ENCODE measurements around the gene SAXO2. TPM values are rescaled to one million over a fixed set of nuclear protein-coding genes. Genes with fewer than 3 reads are reported as not detected.
A peak's percentile ranks its signal among the peaks of the same experiment; 100 is the strongest.
"Not testable (repeated sequence)": the region's sequence is repeated elsewhere in the genome, so short reads cannot be mapped to it uniquely, and the experiment has no call there.

The SAXO2 gene
- total and polyA plus RNA-seq, 10 of the 15 experiments (the other 5 are each of a cell fraction or from before 2014, with no cell fraction given) = 0.06 to 2.3 (median 1.4) TPM

- WGBS (ENCODE audit: insufficient coverage, insufficient replicate concordance, low lambda C conversion rate, missing lambda C conversion rate) = 0% methylated on average over 4 of the region's 4 CpGs
- FAIRE-seq = peak; percentile 96
- H3K4me1 ChIP-seq (ENCODE audit: control insufficient read depth, insufficient read depth, low read length) = peaks cover 17% of the 10 kb centered on the region
- in situ Hi-C loops (cut with MboI); H3K4me3 ChIP-seq; H3K9me3 ChIP-seq (replicated peaks; ENCODE audit: control insufficient read depth, insufficient read depth, low read length); CTCF ChIA-PET; RAD21 ChIA-PET (ENCODE audit: unreplicated experiment); BruUV-seq (replicated peaks); H3K9ac ChIP-seq (ENCODE audit: control insufficient read depth, insufficient read depth, low read length); H3K79me2 ChIP-seq (ENCODE audit: control insufficient read depth, insufficient read depth, low read length); H4K20me1 ChIP-seq (ENCODE audit: control insufficient read depth, insufficient read depth); H2AFZ ChIP-seq (ENCODE audit: control insufficient read depth, low read depth, low read length); H3K36me3 ChIP-seq (ENCODE audit: control insufficient read depth in 2 of 2, insufficient read depth in 2 of 2, low read length in 1 of 2); H3K27me3 ChIP-seq (replicated peaks in 1 of 2; ENCODE audit: control insufficient read depth in 2 of 2, insufficient read depth in 2 of 2, low read length in 1 of 2): not testable (repeated sequence)
- ChIA-PET POLR2A (interaction anchor here (1.4 kb wide), 1 partner anchor 24 kb away, joined by 4 read pairs; the partner anchor contains the start of genes EFL1 and SAXO2), SMC1A (ENCODE audit: uncharacterized antibody, unreplicated experiment) (interaction anchor here (2.3 kb wide), 1 partner anchor 19 kb away, joined by 5 read pairs; no protein-coding TSS in a partner anchor)
- intact Hi-C loops (cut with micrococcal nuclease; ENCODE audit: unreplicated experiment) = loop anchor here (2.0 to 10.0 kb wide), 2 partner anchors 24 to 48 kb away; partner anchors contain the start of genes EFL1 and SAXO2
- peak overlapping the region; percentile 13; the same call in 1 of the 2 replicates for H3K4me2 ChIP-seq (ENCODE audit: control insufficient read depth, insufficient read depth)
- peak; percentile 95 for ATAC-seq
- DNase-seq (ENCODE audit: low read depth, low spot score) = peak; percentile 88
- peak overlapping the region; percentile 80 for H3K27ac ChIP-seq (ENCODE audit: control insufficient read depth, insufficient read depth)
- TF ChIP-seq IRF4 (IDR thresholded peaks at IDR 0.05; ENCODE audit: low read depth, low read length) (0 out of 2 replicates have a peak, but pooled peaks have one; percentile 39), POU2F2 (IDR thresholded peaks at IDR 0.05; ENCODE audit: borderline replicate concordance, low read depth, low read length) (peak; percentile 58; the same call in 1 of the 3 replicates), TCF7 (IDR thresholded peaks at IDR 0.05; ENCODE audit: borderline replicate concordance) (peak; percentile 77; the same call in 1 of the 2 replicates), RUNX3 (IDR thresholded peaks at IDR 0.05; ENCODE audit: low read length) (peak; percentile 82), PKNOX1 (IDR thresholded peaks at IDR 0.05) (peak; percentile 96), PAX5 (IDR thresholded peaks at IDR 0.05; ENCODE audit: borderline replicate concordance, low read depth, low read length) (peak; percentile 33; the same call in 1 of the 2 replicates), ZNF687 (IDR thresholded peaks at IDR 0.05) (peak; percentile 79), JUNB (IDR thresholded peaks at IDR 0.05) (0 out of 2 replicates have a peak, but pooled peaks have one; percentile 17), PBX3 (IDR thresholded peaks at IDR 0.05; ENCODE audit: insufficient replicate concordance, low read depth, low read length) (peak; percentile 76), IKZF2 (IDR thresholded peaks at IDR 0.05) (peak; percentile 75 to 79), NFIC (IDR thresholded peaks at IDR 0.05; ENCODE audit: low read depth, low read length) (peak; percentile 54; the same call in 1 of the 2 replicates), BHLHE40 (IDR thresholded peaks at IDR 0.05; ENCODE audit: borderline replicate concordance in 1 of 2, low read depth in 2 of 2, low read length in 1 of 2) (peak in 1 of 2 experiments; percentile 54; a peak in 3 of 4 replicates), EP300 (IDR thresholded peaks at IDR 0.05; ENCODE audit: borderline replicate concordance in 1 of 2, control insufficient read depth in 1 of 2, low read depth in 2 of 2, low read length in 2 of 2) (peak in 1 of 2 experiments; percentile 65; a peak in 2 of 4 replicates), NBN (IDR thresholded peaks at IDR 0.05) (peak; percentile 71; the same call in 1 of the 2 replicates), SP1 (IDR thresholded peaks at IDR 0.05; ENCODE audit: low read depth, low read length) (peak; percentile 15), TBL1XR1 (IDR thresholded peaks at IDR 0.05; ENCODE audit: low read depth, low read length) (peak; percentile 81), ATF7 (IDR thresholded peaks at IDR 0.05; ENCODE audit: low read depth) (peak; percentile 78), ZBED1 (IDR thresholded peaks at IDR 0.05; ENCODE audit: borderline replicate concordance) (peak; percentile 35; the same call in 1 of the 2 replicates), SPI1 (IDR thresholded peaks at IDR 0.05; ENCODE audit: borderline replicate concordance, insufficient read depth, low read depth, low read length) (peak; percentile 74)
Measured at GRCh38 chr15:82286475-82286874, 23.9 kb downstream of the SAXO2 start.
